HG02642 (cell line): ENCODE measurements around the gene EVL.

Experiments
- ATAC-seq: cut with Tn5 transposase; IDR thresholded peaks from one replicate; pipeline ENCODE4 v1.9.1; 2021; ENCODE audit warnings: mild to moderate bottlenecking; ENCODE audit not compliant: unreplicated experiment, poor library complexity

EVL gene

GRCh38 chr14:100080206-100080605, 15.0 kb downstream of the EVL start:
- no peak for ATAC-seq

- ATAC-seq: no peak
These were observed 16.9 kb downstream of the EVL start for GRCh38 chr14:100081997-100082625.

- no peak for ATAC-seq
These were observed 17.5 kb downstream of the EVL start for GRCh38 chr14:100082723-100083122.

- ATAC-seq: no peak
These were observed 18.5 kb downstream of the EVL start for GRCh38 chr14:100083706-100084105.

GRCh38 chr14:100084591-100084990, 19.4 kb downstream of the EVL start:
- ATAC-seq: no peak

GRCh38 chr14:100085462-100085861, 20.2 kb downstream of the EVL start:
- no peak for ATAC-seq

GRCh38 chr14:100086361-100086760, 21.1 kb downstream of the EVL start:
- ATAC-seq: no peak

- no peak for ATAC-seq
These were observed 23.0 kb downstream of the EVL start for GRCh38 chr14:100088226-100088625.

- no peak for ATAC-seq
These were observed 26.2 kb downstream of the EVL start for GRCh38 chr14:100091386-100091785.

- ATAC-seq: no peak
These were observed 27.6 kb downstream of the EVL start for GRCh38 chr14:100092832-100093231.

- ATAC-seq: no peak
These were observed 28.1 kb downstream of the EVL start for GRCh38 chr14:100093319-100093718.

GRCh38 chr14:100096656-100097055, 31.4 kb downstream of the EVL start:
- ATAC-seq: no peak

GRCh38 chr14:100098171-100098570, 32.9 kb downstream of the EVL start:
- ATAC-seq: no peak

GRCh38 chr14:100100032-100100703, 34.9 kb downstream of the EVL start:
- ATAC-seq: no peak

- ATAC-seq: no peak
These were observed 37.0 kb downstream of the EVL start for GRCh38 chr14:100102156-100102785.

GRCh38 chr14:100103250-100104005, 38.2 kb downstream of the EVL start:
- ATAC-seq: no peak

GRCh38 chr14:100104006-100104352, 38.8 kb downstream of the EVL start:
- no peak for ATAC-seq

GRCh38 chr14:100104523-100105300, 39.5 kb downstream of the EVL start:
- ATAC-seq: no peak

- ATAC-seq: no peak
These were observed 40.3 kb downstream of the EVL start for GRCh38 chr14:100105357-100106169.
